SK-N-SH (cell line): ENCODE data around the gene INTS3.

Experiments
- CTCF ChIP-seq: fragments of 200-600 bp; sonication (generic); IDR thresholded peaks from 2 replicates; pipeline ENCODE4 v1.6.1; 2017; ENCODE audit warnings: antibody characterized with exemption, mild to moderate bottlenecking, moderate library complexity
- MXI1 ChIP-seq: IDR thresholded peaks from 2 replicates; pipeline ENCODE4 v1.6.1; 2012; ENCODE audit warnings: mild to moderate bottlenecking, low read depth, low read length, improper control_type of control experiment
- POLR2AphosphoS5 ChIP-seq: IDR thresholded peaks from 2 replicates; pipeline ENCODE4 v1.6.1; 2012; ENCODE audit warnings: low read depth, low read length
- SIN3A ChIP-seq: IDR thresholded peaks from 2 replicates; pipeline ENCODE4 v1.6.1; 2012; ENCODE audit warnings: low read depth, mild to moderate bottlenecking, low read length, moderate library complexity, borderline replicate concordance
- SMC3 ChIP-seq: IDR thresholded peaks from 2 replicates; pipeline ENCODE4 v1.6.1; 2012; ENCODE audit warnings: low read depth, low read length, improper control_type of control experiment
- TAF1 ChIP-seq: IDR thresholded peaks from 2 replicates; pipeline ENCODE4 v1.6.1; 2012; ENCODE audit warnings: low read depth, mild to moderate bottlenecking, low read length, moderate library complexity, borderline replicate concordance

GRCh38 chr1:153800516-153800915 lies 72.7 kb downstream of the INTS3 start:
- TF ChIP-seq TAF1: no peak
- no peak for TF ChIP-seq SMC3
- TF ChIP-seq POLR2AphosphoS5: no peak
- TF ChIP-seq MXI1: no peak
- TF ChIP-seq CTCF: no peak
- no peak for TF ChIP-seq SIN3A
